Calu3 (cell line): ENCODE data around the gene MBP. TPM values are rescaled to one million over a fixed set of nuclear protein-coding genes. Genes with fewer than 3 reads are reported as not detected.

Source experiments
- BruUV-seq: library from RNA; stranded (reverse); fragments of 400-500 nt; replicated peaks from 2 replicates; lab custom pipeline; 2021; lab: Mats Ljungman, UMichigan
- CTCF ChIA-PET: fragments of 300-600 bp; sonication (Branson Sonifier 250); formaldehyde crosslinking; loops from one replicate; lab custom pipeline; 2022; ENCODE audit warnings: antibody characterized with exemption; lab: Charles Lee
- DNase-seq: peaks from one replicate; pipeline ENCODE4 v3.0.0; 2022
- H3K27ac Mint-ChIP-seq: one replicate; pipeline ENCODE4 v1.8.0; 2022; ENCODE audit warnings: mixed read lengths; ENCODE audit not compliant: unreplicated experiment
- H3K27me3 Mint-ChIP-seq: one replicate; pipeline ENCODE4 v1.8.0; 2022; ENCODE audit warnings: mixed read lengths; ENCODE audit not compliant: unreplicated experiment
- H3K36me3 Mint-ChIP-seq: one replicate; pipeline ENCODE4 v1.8.0; 2022; ENCODE audit warnings: mild to moderate bottlenecking, moderate library complexity, mixed read lengths; ENCODE audit not compliant: insufficient read depth, unreplicated experiment
- H3K4me1 Mint-ChIP-seq: one replicate; pipeline ENCODE4 v1.8.0; 2022; ENCODE audit warnings: mild to moderate bottlenecking, low read depth, mixed read lengths; ENCODE audit not compliant: unreplicated experiment
- H3K4me3 Mint-ChIP-seq: one replicate; pipeline ENCODE4 v1.8.0; 2022; ENCODE audit warnings: mild to moderate bottlenecking, low read depth, moderate library complexity, mixed read lengths; ENCODE audit not compliant: unreplicated experiment
- H3K9me3 Mint-ChIP-seq: one replicate; pipeline ENCODE4 v1.8.0; 2022; ENCODE audit warnings: low read depth, mixed read lengths; ENCODE audit not compliant: unreplicated experiment
- intact Hi-C: fragments of 100-400 bp; cut with micrococcal nuclease; formaldehyde crosslinking; loops from one replicate; pipeline ENCODE4 v1.10.0; 2022; ENCODE audit not compliant: unreplicated experiment
- total RNA-seq: library from RNA; stranded (reverse); gene quantifications from 2 replicates; pipeline ENCODE4 v1.2.3, GENCODE V29; 2022
- TF ChIP-seq, protein P1 (sequence below): fragments of 200-600 bp; IDR thresholded peaks from one replicate; pipeline ENCODE4 v1.8.0; 2022; ENCODE audit warnings: antibody characterized with exemption; ENCODE audit not compliant: unreplicated experiment

MBP gene
- total RNA-seq, 1 experiment from 2014 or later = 221 TPM

DNA sequence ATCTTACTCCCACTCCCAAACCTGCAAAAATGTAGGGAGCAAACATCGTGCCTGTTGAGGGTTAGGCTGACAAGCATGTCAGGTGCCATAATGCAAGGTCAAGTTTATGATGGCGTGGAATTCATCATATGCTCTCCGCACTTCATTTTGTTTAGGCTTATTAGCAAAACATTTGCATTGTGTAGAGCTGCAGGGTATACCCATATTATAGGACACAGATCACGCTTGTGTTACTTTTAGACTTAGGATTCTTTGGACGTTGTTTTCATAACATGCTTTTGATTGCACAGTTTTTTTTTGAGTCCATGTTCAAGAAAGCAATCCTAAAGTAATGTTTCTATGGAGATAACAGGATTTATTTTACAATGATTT, 22.9 kb downstream of the MBP start:
- CTCF ChIA-PET = no interaction called here
- H3K27ac Mint-ChIP-seq = peak overlapping the region; percentile 12
- H3K27me3 Mint-ChIP-seq = no peaks in the 10 kb centered on the region

DNA sequence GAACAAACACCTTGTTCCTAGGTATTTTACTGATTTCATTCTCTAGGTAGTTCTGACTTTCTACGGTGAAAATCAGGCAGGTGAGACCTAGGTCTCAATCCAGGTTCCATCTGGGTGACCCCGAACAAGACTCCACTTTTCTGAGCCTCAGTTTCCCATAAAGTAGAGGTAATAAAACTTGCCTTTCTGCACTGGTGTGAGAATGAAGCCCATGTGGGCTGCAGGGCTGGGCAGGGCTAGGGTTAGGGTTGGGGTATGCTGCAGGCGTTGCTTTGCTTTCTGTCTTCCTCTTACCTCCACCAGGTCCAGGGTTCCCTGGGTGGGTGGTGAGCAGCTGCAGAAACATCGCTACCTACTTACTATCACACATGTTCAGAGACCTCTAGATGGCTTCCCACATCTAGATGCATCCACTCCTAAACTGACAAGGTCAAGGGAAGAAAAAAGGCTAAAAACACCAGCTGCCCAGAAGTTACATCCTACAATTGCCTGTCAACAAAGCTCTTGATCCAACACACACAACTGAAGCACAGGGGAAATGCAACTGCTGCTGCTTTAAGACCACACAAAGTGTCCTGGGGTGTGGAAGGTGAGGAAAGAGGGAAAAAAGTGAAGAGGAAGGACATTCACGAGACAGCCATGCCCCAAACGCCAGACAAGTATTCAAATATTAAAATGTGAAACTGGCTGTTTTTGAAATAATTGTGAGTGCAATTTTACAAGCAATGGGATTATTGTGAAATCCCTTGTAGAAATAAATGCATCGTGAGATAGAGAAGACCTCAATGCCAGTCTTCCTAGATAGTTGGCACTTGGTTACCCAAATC, 23.5 kb downstream of the MBP start:
- peaks cover 84% of the 10 kb centered on the region for H3K4me1 Mint-ChIP-seq

More for the DNA sequence above, 22.9 kb downstream of the MBP start:
- H3K9me3 Mint-ChIP-seq = no peaks in the 10 kb centered on the region
- intact Hi-C loops = no loop called here
- BruUV-seq = no TSS peak
- H3K36me3 Mint-ChIP-seq = peaks cover 88% of the 10 kb centered on the region
- H3K4me3 Mint-ChIP-seq = no peak overlapping the region
- peaks cover 84% of the 10 kb centered on the region for H3K4me1 Mint-ChIP-seq
- DNase-seq = no peak
- TF ChIP-seq, protein P1, sequence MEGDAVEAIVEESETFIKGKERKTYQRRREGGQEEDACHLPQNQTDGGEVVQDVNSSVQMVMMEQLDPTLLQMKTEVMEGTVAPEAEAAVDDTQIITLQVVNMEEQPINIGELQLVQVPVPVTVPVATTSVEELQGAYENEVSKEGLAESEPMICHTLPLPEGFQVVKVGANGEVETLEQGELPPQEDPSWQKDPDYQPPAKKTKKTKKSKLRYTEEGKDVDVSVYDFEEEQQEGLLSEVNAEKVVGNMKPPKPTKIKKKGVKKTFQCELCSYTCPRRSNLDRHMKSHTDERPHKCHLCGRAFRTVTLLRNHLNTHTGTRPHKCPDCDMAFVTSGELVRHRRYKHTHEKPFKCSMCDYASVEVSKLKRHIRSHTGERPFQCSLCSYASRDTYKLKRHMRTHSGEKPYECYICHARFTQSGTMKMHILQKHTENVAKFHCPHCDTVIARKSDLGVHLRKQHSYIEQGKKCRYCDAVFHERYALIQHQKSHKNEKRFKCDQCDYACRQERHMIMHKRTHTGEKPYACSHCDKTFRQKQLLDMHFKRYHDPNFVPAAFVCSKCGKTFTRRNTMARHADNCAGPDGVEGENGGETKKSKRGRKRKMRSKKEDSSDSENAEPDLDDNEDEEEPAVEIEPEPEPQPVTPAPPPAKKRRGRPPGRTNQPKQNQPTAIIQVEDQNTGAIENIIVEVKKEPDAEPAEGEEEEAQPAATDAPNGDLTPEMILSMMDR = no peak

DNA sequence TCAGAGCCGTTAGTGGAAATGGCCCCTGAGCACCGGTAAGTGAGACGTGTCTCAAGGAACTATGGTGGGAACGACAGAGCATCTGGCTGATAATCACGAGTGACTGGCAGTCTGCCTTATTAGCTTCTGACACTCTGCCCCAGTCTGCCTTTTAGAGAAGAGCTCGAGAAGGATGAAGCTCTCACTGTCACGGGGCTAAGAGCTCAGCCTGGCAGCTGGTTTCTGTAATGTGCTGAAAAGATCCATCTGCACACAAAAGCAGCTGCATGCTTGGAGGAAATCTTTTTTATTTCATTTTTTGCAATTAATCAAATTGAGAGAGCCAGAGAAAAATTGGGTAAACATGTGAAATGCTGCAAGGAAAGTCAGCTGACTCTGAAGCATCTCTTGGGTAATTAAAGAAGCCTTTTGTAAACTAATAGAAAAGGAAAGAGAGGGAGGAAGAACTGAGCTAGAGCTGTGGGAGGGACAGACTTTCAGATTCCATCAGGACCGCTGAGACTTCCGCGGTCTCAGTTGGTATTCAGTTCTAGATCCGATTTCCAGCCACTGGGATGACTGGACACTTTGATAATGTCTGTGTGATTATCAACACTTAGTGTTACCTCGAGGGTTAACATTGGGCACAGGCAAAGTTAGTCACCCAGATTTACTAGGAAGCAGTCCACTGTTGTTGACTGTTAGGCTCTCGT, 24.4 kb downstream of the MBP start:
- intact Hi-C loops = no loop called here
- no peak for DNase-seq
- Mint-ChIP-seq H3K36me3 (peaks cover 88% of the 10 kb centered on the region), H3K27me3 (no peaks in the 10 kb centered on the region), H3K4me1 (peaks cover 84% of the 10 kb centered on the region), H3K9me3 (no peaks in the 10 kb centered on the region), H3K27ac (no peak overlapping the region), H3K4me3 (no peak overlapping the region)
- CTCF ChIA-PET = no interaction called here
- TF ChIP-seq, protein P1 = no peak
- BruUV-seq = no TSS peak

More for the DNA sequence above, 23.5 kb downstream of the MBP start:
- intact Hi-C loops = no loop called here
- TF ChIP-seq, protein P1 = no peak
- BruUV-seq = no TSS peak
- no peak for DNase-seq
- Mint-ChIP-seq H3K27me3 (no peaks in the 10 kb centered on the region), H3K9me3 (no peaks in the 10 kb centered on the region), H3K4me3 (no peak overlapping the region), H3K36me3 (peaks cover 88% of the 10 kb centered on the region), H3K27ac (peak overlapping the region; percentile 12)
- CTCF ChIA-PET = no interaction called here

DNA sequence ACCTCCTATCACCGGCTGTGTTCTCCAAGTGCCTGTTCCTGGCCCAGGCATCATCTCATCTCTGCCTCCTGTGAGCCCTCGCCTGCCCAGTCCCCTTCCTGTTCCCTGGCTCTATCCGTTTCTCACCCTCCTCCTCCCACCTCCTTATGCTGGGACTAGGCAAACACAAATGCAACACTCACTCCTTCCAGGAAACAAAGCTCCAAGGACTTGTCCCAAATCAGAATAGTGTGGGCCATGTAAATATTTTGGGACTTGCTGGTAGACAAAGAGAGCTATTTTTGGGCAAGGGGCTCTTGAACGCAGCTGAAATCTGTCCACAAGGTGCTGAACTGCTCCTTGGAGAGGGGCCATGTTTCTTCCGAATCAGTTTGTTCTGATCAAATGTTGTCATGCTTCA, 25.3 kb downstream of the MBP start:
- Mint-ChIP-seq H3K4me1 (peaks cover 81% of the 10 kb centered on the region), H3K36me3 (peaks cover 82% of the 10 kb centered on the region), H3K4me3 (no peak overlapping the region), H3K9me3 (no peaks in the 10 kb centered on the region), H3K27me3 (no peaks in the 10 kb centered on the region), H3K27ac (peak overlapping the region; percentile 33)
- intact Hi-C loops = no loop called here
- no TSS peak for BruUV-seq
- DNase-seq = no peak
- CTCF ChIA-PET = no interaction called here
- TF ChIP-seq, protein P1 = no peak
